NCI-H2029 treated with DMSO at 0.1 percent for 48 hours (cell line): Measurements from ENCODE around the gene BMERB1.
"Not testable (repeated sequence)": the region's sequence is repeated elsewhere in the genome, so short reads cannot be mapped to it uniquely, and the experiment has no call there.

Experiments used
- DNase-seq: peaks from one replicate; lab custom pipeline; 2025; lab: John Stamatoyannopoulos, UW

Gene BMERB1

GRCh38 chr16:15464401-15465186 lies 30.2 kb downstream of the BMERB1 start:
- DNase-seq = no peak

GRCh38 chr16:15466131-15466530 lies 31.7 kb downstream of the BMERB1 start:
- DNase-seq = no peak

- DNase-seq = peak; percentile 4
Measured at GRCh38 chr16:15466886-15467781, 32.7 kb downstream of the BMERB1 start.

GRCh38 chr16:15476971-15477370 lies 42.6 kb downstream of the BMERB1 start:
- not testable (repeated sequence) for DNase-seq

GRCh38 chr16:15477802-15478201 lies 43.4 kb downstream of the BMERB1 start:
- DNase-seq = no peak

- DNase-seq = no peak
Measured at GRCh38 chr16:15482068-15482747, 47.8 kb downstream of the BMERB1 start.

- no peak for DNase-seq
Measured at GRCh38 chr16:15482748-15483298, 48.4 kb downstream of the BMERB1 start.

GRCh38 chr16:15483857-15484256 lies 49.5 kb downstream of the BMERB1 start:
- no peak for DNase-seq

GRCh38 chr16:15484662-15485061 lies 50.3 kb downstream of the BMERB1 start:
- DNase-seq = no peak

GRCh38 chr16:15485175-15485574 lies 50.8 kb downstream of the BMERB1 start:
- DNase-seq = no peak

- no peak for DNase-seq
Measured at GRCh38 chr16:15486661-15487060, 52.3 kb downstream of the BMERB1 start.

- no peak for DNase-seq
Measured at GRCh38 chr16:15487336-15488284, 53.2 kb downstream of the BMERB1 start.

GRCh38 chr16:15489016-15489415 lies 54.6 kb downstream of the BMERB1 start:
- no peak for DNase-seq

- DNase-seq = no peak
Measured at GRCh38 chr16:15490123-15490711, 55.8 kb downstream of the BMERB1 start.

GRCh38 chr16:15491411-15491810 lies 57.0 kb downstream of the BMERB1 start:
- no peak for DNase-seq

- DNase-seq = no peak
Measured at GRCh38 chr16:15492091-15492740, 57.8 kb downstream of the BMERB1 start.

GRCh38 chr16:15493466-15494180 lies 59.2 kb downstream of the BMERB1 start:
- no peak for DNase-seq

GRCh38 chr16:15494236-15494635 lies 59.8 kb downstream of the BMERB1 start:
- DNase-seq = no peak

- DNase-seq = no peak
Measured at GRCh38 chr16:15495898-15496297, 61.5 kb downstream of the BMERB1 start.
